ENCODE results near the gene SLA2. TPM values are rescaled to one million over a fixed set of nuclear protein-coding genes. Genes with fewer than 3 reads are reported as not detected.

SLA2 gene
- total RNA-seq, 1 experiment from 2014 or later: not detected

- no peaks in the 10 kb centered on the region for H3K27me3 ChIP-seq (ENCODE audit: insufficient read depth, low read depth)
- H3K79me2 ChIP-seq (ENCODE audit: low read depth): no peaks in the 10 kb centered on the region
- H3K4me2 ChIP-seq: no peak overlapping the region
- DNase-seq: no peak
- no peak overlapping the region for H2AFZ ChIP-seq
- BruUV-seq (replicated peaks): no TSS peak
- no peaks in the 10 kb centered on the region for H4K20me1 ChIP-seq (ENCODE audit: insufficient read depth)
- CTCF ChIA-PET: no interaction called here
- no peaks in the 10 kb centered on the region for H3K4me1 ChIP-seq (replicated peaks; ENCODE audit: insufficient read depth)
- no peaks in the 10 kb centered on the region for H3K36me3 ChIP-seq (ENCODE audit: low read depth)
- no peak for TF ChIP-seq EZH2 (IDR thresholded peaks at IDR 0.05; ENCODE audit: low read depth)
- TF ChIP-seq CTCF (conservative IDR thresholded peaks at IDR 0.05): no peak
- no peak overlapping the region for H3K4me3 ChIP-seq
- H3K9me3 ChIP-seq (ENCODE audit: insufficient read depth, low read depth): no peaks in the 10 kb centered on the region
- POLR2A ChIA-PET (ENCODE audit: unreplicated experiment): interaction anchor here (0.8 kb wide), 1 partner anchor 15 kb away, joined by 8 read pairs; no protein-coding TSS in a partner anchor
- H3K9me2 ChIP-seq (ENCODE audit: insufficient read depth): no peaks in the 10 kb centered on the region
- H3K27ac ChIP-seq: no peak overlapping the region
- intact Hi-C loops (cut with micrococcal nuclease; ENCODE audit: unreplicated experiment): no loop called here
- H3F3A ChIP-seq (ENCODE audit: insufficient read depth, low read depth): no peaks in the 10 kb centered on the region
Measured at GRCh38 chr20:36629719-36630681, 16.0 kb downstream of the SLA2 start.

GRCh38 chr20:36628076-36628475, 17.9 kb downstream of the SLA2 start:
- CTCF ChIA-PET: no interaction called here

GRCh38 chr20:36624944-36625324, 21.1 kb downstream of the SLA2 start:
- H3K36me3 ChIP-seq (ENCODE audit: low read depth): no peaks in the 10 kb centered on the region
- H3K9me2 ChIP-seq (ENCODE audit: insufficient read depth): no peaks in the 10 kb centered on the region
- H4K20me1 ChIP-seq (ENCODE audit: insufficient read depth): no peaks in the 10 kb centered on the region
- H3K27ac ChIP-seq: no peak overlapping the region
- no peak for DNase-seq
- ChIA-PET CTCF (interaction anchor here (0.6 kb wide), 1 partner anchor 25 kb away, joined by 12 read pairs; no protein-coding TSS in a partner anchor), POLR2A (ENCODE audit: unreplicated experiment) (interaction anchor here (0.5 to 0.7 kb wide), 2 partner anchors 35 to 91 kb away, joined by 3 to 23 read pairs; no protein-coding TSS in a partner anchor)
- H3K4me2 ChIP-seq: no peak overlapping the region
- no peak overlapping the region for H3K4me3 ChIP-seq
- BruUV-seq (replicated peaks): no TSS peak
- H3F3A ChIP-seq (ENCODE audit: insufficient read depth, low read depth): peaks cover 10% of the 10 kb centered on the region; the same call in 1 of the 2 replicates
- no peaks in the 10 kb centered on the region for H3K4me1 ChIP-seq (replicated peaks; ENCODE audit: insufficient read depth)
- no peaks in the 10 kb centered on the region for H3K79me2 ChIP-seq (ENCODE audit: low read depth)
- H2AFZ ChIP-seq: no peak overlapping the region
- intact Hi-C loops (cut with micrococcal nuclease; ENCODE audit: unreplicated experiment): no loop called here
- H3K9me3 ChIP-seq (ENCODE audit: insufficient read depth, low read depth): no peaks in the 10 kb centered on the region
- no peaks in the 10 kb centered on the region for H3K27me3 ChIP-seq (ENCODE audit: insufficient read depth, low read depth)
- TF ChIP-seq EZH2 (IDR thresholded peaks at IDR 0.05; ENCODE audit: low read depth): no peak
- TF ChIP-seq CTCF (conservative IDR thresholded peaks at IDR 0.05): no peak

More at GRCh38 chr20:36628076-36628475, 17.9 kb downstream of the SLA2 start:
- Histone ChIP-seq H3K4me1 (replicated peaks; ENCODE audit: insufficient read depth) (no peaks in the 10 kb centered on the region), H2AFZ (no peak overlapping the region), H3F3A (ENCODE audit: insufficient read depth, low read depth) (peaks cover 4% of the 10 kb centered on the region; the same call in 1 of the 2 replicates), H3K4me2 (no peak overlapping the region), H3K4me3 (no peak overlapping the region), H3K27ac (no peak overlapping the region), H3K9me3 (ENCODE audit: insufficient read depth, low read depth) (no peaks in the 10 kb centered on the region), H3K36me3 (ENCODE audit: low read depth) (no peaks in the 10 kb centered on the region), H3K27me3 (ENCODE audit: insufficient read depth, low read depth) (no peaks in the 10 kb centered on the region), H3K9me2 (ENCODE audit: insufficient read depth) (no peaks in the 10 kb centered on the region), H4K20me1 (ENCODE audit: insufficient read depth) (no peaks in the 10 kb centered on the region), H3K79me2 (ENCODE audit: low read depth) (no peaks in the 10 kb centered on the region)
- BruUV-seq (replicated peaks): no TSS peak
- no peak for DNase-seq
- POLR2A ChIA-PET (ENCODE audit: unreplicated experiment): no interaction called here
- intact Hi-C loops (cut with micrococcal nuclease; ENCODE audit: unreplicated experiment): no loop called here
- TF ChIP-seq EZH2 (IDR thresholded peaks at IDR 0.05; ENCODE audit: low read depth) (no peak), CTCF (conservative IDR thresholded peaks at IDR 0.05) (no peak)

Data from PC-9 (cell line).